Vagina (tissue), 2 donors: Measurements from ENCODE around the gene TMEM208. TPM values are rescaled to one million over a fixed set of nuclear protein-coding genes. Genes with fewer than 3 reads are reported as not detected.
A peak's percentile ranks its signal among the peaks of the same experiment; 100 is the strongest.

Experiments
- DNase-seq, 2 donors: peaks; one replicate each; pipeline ENCODE4 v3.0.0-alpha.2; 2017; ENCODE audit errors: extremely low spot score in 2 of 2
- H3K27ac ChIP-seq: fragments of 200-600 bp; sonication (generic); one replicate; pipeline ENCODE4 v1.5.1; 2019
- H3K27me3 ChIP-seq: fragments of 200-600 bp; sonication (generic); one replicate; pipeline ENCODE4 v1.5.1; 2019
- H3K36me3 ChIP-seq, 2 donors: fragments of 200-600 bp; sonication (generic); one replicate each; pipeline ENCODE4 v1.5.1; 2017 to 2019
- H3K4me1 ChIP-seq: fragments of 200-600 bp; sonication (generic); one replicate; pipeline ENCODE4 v1.5.1; 2019
- H3K4me3 ChIP-seq, 2 donors: fragments of 200-600 bp; sonication (generic); 1 replicate in 1 of 2; 2 replicates in 1 of 2; pipeline ENCODE4 v1.5.1; 2016 to 2019
- H3K9me3 ChIP-seq: fragments of 200-600 bp; sonication (generic); one replicate; pipeline ENCODE4 v1.5.1; 2019
- CTCF ChIP-seq, 3 experiments: fragments of 450-650 bp in 2 of 3; fragments of 200-600 bp in 1 of 3; sonication (generic) in 1 of 3; IDR thresholded peaks; one replicate each; pipeline ENCODE4 v1.5.1; 2017 to 2019; ENCODE audit warnings: antibody characterized with exemption in 3 of 3, mild to moderate bottlenecking in 2 of 3, moderate library complexity in 2 of 3
- POLR2A ChIP-seq, 2 donors: fragments of 450-650 bp; IDR thresholded peaks; one replicate each; pipeline ENCODE4 v1.6.1; 2017; ENCODE audit warnings: antibody characterized with exemption in 2 of 2, mild to moderate bottlenecking in 2 of 2, moderate library complexity in 2 of 2
- POLR2AphosphoS5 ChIP-seq, 2 donors: sonication (generic); formaldehyde crosslinking; IDR thresholded peaks; one replicate each; pipeline ENCODE4 v1.9.0; 2017; ENCODE audit warnings: antibody characterized with exemption in 2 of 2, mild to moderate bottlenecking in 2 of 2, low read depth in 1 of 2; ENCODE audit not compliant: insufficient read depth in 1 of 2
- intact Hi-C: fragments of 100-400 bp; cut with DNase I; formaldehyde crosslinking; loops from one replicate; pipeline ENCODE4 v1.15.1; 2023
- microRNA counts, 2 donors: library from miRNA; unstranded; fragments of <30 nt; microRNA quantifications; one replicate each; lab custom pipeline; 2016 to 2017
- microRNA-seq: library from miRNA; unstranded; fragments of <30 nt; microRNA quantifications from one replicate; pipeline ENCODE4, GENCODE V29; 2017; ENCODE audit warnings: borderline number of aligned reads, borderline replicate concordance
- small RNA-seq: library from RNA; depleted of rRNA; stranded (forward); fragments of <200 nt; gene quantifications from one replicate; pipeline ENCODE3, GENCODE V24; 2016
- total RNA-seq: library from RNA; depleted of rRNA; stranded (reverse); fragments of >200 nt; gene quantifications from one replicate; pipeline ENCODE4 v1.2.3, GENCODE V29; 2016

TMEM208 gene
- total RNA-seq, 1 donor from 2014 or later = 48.9 TPM

- Histone ChIP-seq H3K4me1 (peaks cover 30% of the 10 kb centered on the region), H3K4me3 (no peak overlapping the region), H3K27ac (peak overlapping the region; percentile 81), H3K36me3 (no peaks in the 10 kb centered on the region), H3K27me3 (no peaks in the 10 kb centered on the region), H3K9me3 (no peaks in the 10 kb centered on the region)
- TF ChIP-seq POLR2A (IDR thresholded peaks at IDR 0.05) (no peak), POLR2AphosphoS5 (IDR thresholded peaks at IDR 0.05; ENCODE audit: insufficient read depth in 1 of 2, low read depth in 1 of 2) (peak in 1 of 2 donors; percentile 58)
- intact Hi-C loops = no loop called here
- DNase-seq = no peak
Observed at GRCh38 chr16:67277294-67277998, 50.5 kb downstream of the TMEM208 start.

GRCh38 chr16:67277999-67278772 is 51.3 kb downstream of the TMEM208 start:
- TF ChIP-seq POLR2A (IDR thresholded peaks at IDR 0.05) (no peak), CTCF (IDR thresholded peaks at IDR 0.05) (no peak), POLR2AphosphoS5 (IDR thresholded peaks at IDR 0.05; ENCODE audit: insufficient read depth in 1 of 2, low read depth in 1 of 2) (no peak)
- Histone ChIP-seq H3K27ac (peak overlapping the region; percentile 81), H3K4me3 (peak overlapping the region; percentile 56 to 67), H3K36me3 (no peaks in the 10 kb centered on the region), H3K27me3 (no peaks in the 10 kb centered on the region), H3K4me1 (peaks cover 30% of the 10 kb centered on the region), H3K9me3 (no peaks in the 10 kb centered on the region)
- intact Hi-C loops = no loop called here
- DNase-seq = no peak

MicroRNAs within 50 kb of the gene (microRNA counts, 767-probe panel; counts per million panel counts)
- 238 to 261 counts per million in 2 donors for microRNA hsa-miR-328 (lab: Ali Mortazavi, UCI)

Small RNA genes lying within 50 kb of the gene (microRNA-seq; reads per million reads assigned to microRNA genes)
- 170 reads per million, percentile 60 among the genes with 10 or more reads in this experiment for gene MIR328

Small RNA genes lying within 50 kb of the gene (small RNA-seq; reads per million reads assigned to genes)
- gene MIR328 = 8.9 reads per million, percentile 92 among the genes with 10 or more reads in this experiment

Other genes with a start within 250 kb of the TMEM208 start
- gene CES4A, start 238.5 kb upstream of the TMEM208 start, total RNA-seq = 12.5 TPM
- 33.9 TPM for gene CBFB, start 198.0 kb upstream of the TMEM208 start, total RNA-seq
- gene PHAF1, start 117.2 kb upstream of the TMEM208 start, total RNA-seq = 23.3 TPM
- 12.8 TPM for gene B3GNT9, start 76.1 kb upstream of the TMEM208 start, total RNA-seq
- gene TRADD, start 67.2 kb upstream of the TMEM208 start, total RNA-seq = 22.3 TPM
- 31.4 TPM for gene FBXL8, start 67.2 kb upstream of the TMEM208 start, total RNA-seq
- 54.3 TPM for gene HSF4, start 62.4 kb upstream of the TMEM208 start, total RNA-seq
- 19.2 TPM for gene NOL3, start 56.6 kb upstream of the TMEM208 start, total RNA-seq
- 17.4 TPM for gene MATCAP1, start 43.2 kb upstream of the TMEM208 start, total RNA-seq
- gene EXOC3L1, start 37.0 kb upstream of the TMEM208 start, total RNA-seq = 2.5 TPM
- gene E2F4, start 35.0 kb upstream of the TMEM208 start, total RNA-seq = 78.1 TPM
- 21.6 TPM for gene ELMO3, start 28.0 kb upstream of the TMEM208 start, total RNA-seq
- gene FHOD1, start 20.4 kb downstream of the TMEM208 start, total RNA-seq = 17.2 TPM
- gene SLC9A5, start 21.8 kb downstream of the TMEM208 start, total RNA-seq = 0.49 TPM
- gene PLEKHG4, start 52.4 kb downstream of the TMEM208 start, total RNA-seq = 9.8 TPM
- not detected for gene KCTD19, start 99.6 kb downstream of the TMEM208 start, total RNA-seq
- gene LRRC36, start 99.7 kb downstream of the TMEM208 start, total RNA-seq = not detected
- 28.2 TPM for gene TPPP3, start 166.4 kb downstream of the TMEM208 start, total RNA-seq
- gene ZDHHC1, start 189.3 kb downstream of the TMEM208 start, total RNA-seq = 22.3 TPM
- gene HSD11B2, start 204.0 kb downstream of the TMEM208 start, total RNA-seq = 30.2 TPM